ENCODE measurements around the gene SCP2.

The SCP2 gene

GRCh38 chr1:52927212-52928014 lies at the start of gene SCP2:
Gene SCP2 (plus strand): TSS chr1:52927276. CDS start chr1:52927397, 121 bp downstream.
- DNase-seq (ENCODE audit: low read depth in 3 of 3, low spot score in 1 of 3) = peak; percentile 43 to 70 (median 69)

GRCh38 chr1:52877554-52877953 lies 49.5 kb upstream of the SCP2 start:
- DNase-seq (ENCODE audit: low read depth in 3 of 3, low spot score in 1 of 3) = no peak

- no peak for DNase-seq (ENCODE audit: low read depth in 3 of 3, low spot score in 1 of 3)
Observed at GRCh38 chr1:52880206-52880605, 46.9 kb upstream of the SCP2 start.

GRCh38 chr1:52887483-52887882 lies 39.6 kb upstream of the SCP2 start:
- DNase-seq (ENCODE audit: low read depth in 3 of 3, low spot score in 1 of 3) = no peak

- no peak for DNase-seq (ENCODE audit: low read depth in 3 of 3, low spot score in 1 of 3)
Observed at GRCh38 chr1:52892424-52893215, 34.5 kb upstream of the SCP2 start.

- no peak for DNase-seq (ENCODE audit: low read depth in 3 of 3, low spot score in 1 of 3)
Observed at GRCh38 chr1:52899445-52899894, 27.6 kb upstream of the SCP2 start.

- DNase-seq (ENCODE audit: low read depth in 3 of 3, low spot score in 1 of 3) = no peak
Observed at GRCh38 chr1:52900402-52900801, 26.7 kb upstream of the SCP2 start.

- no peak for DNase-seq (ENCODE audit: low read depth in 3 of 3, low spot score in 1 of 3)
Observed at GRCh38 chr1:52901384-52901783, 25.7 kb upstream of the SCP2 start.

- DNase-seq (ENCODE audit: low read depth in 3 of 3, low spot score in 1 of 3) = no peak
Observed at GRCh38 chr1:52904208-52904926, 22.7 kb upstream of the SCP2 start.

GRCh38 chr1:52904927-52905698 lies 22.0 kb upstream of the SCP2 start:
- DNase-seq (ENCODE audit: low read depth in 3 of 3, low spot score in 1 of 3) = peak in 1 of 3 donors; percentile 10

- no peak for DNase-seq (ENCODE audit: low read depth in 3 of 3, low spot score in 1 of 3)
Observed at GRCh38 chr1:52906135-52906603, 20.9 kb upstream of the SCP2 start.

- no peak for DNase-seq (ENCODE audit: low read depth in 3 of 3, low spot score in 1 of 3)
Observed at GRCh38 chr1:52907068-52907811, 19.8 kb upstream of the SCP2 start.

- DNase-seq (ENCODE audit: low read depth in 3 of 3, low spot score in 1 of 3) = no peak
Observed at GRCh38 chr1:52907812-52908153, 19.3 kb upstream of the SCP2 start.

GRCh38 chr1:52911541-52911940 lies 15.5 kb upstream of the SCP2 start:
- no peak for DNase-seq (ENCODE audit: low read depth in 3 of 3, low spot score in 1 of 3)

- no peak for DNase-seq (ENCODE audit: low read depth in 3 of 3, low spot score in 1 of 3)
Observed at GRCh38 chr1:52913014-52913413, 14.1 kb upstream of the SCP2 start.

GRCh38 chr1:52913537-52913936 lies 13.5 kb upstream of the SCP2 start:
- DNase-seq (ENCODE audit: low read depth in 3 of 3, low spot score in 1 of 3) = no peak

- no peak for DNase-seq (ENCODE audit: low read depth in 3 of 3, low spot score in 1 of 3)
Observed at GRCh38 chr1:52914463-52914862, 12.6 kb upstream of the SCP2 start.

GRCh38 chr1:52915211-52915854 lies 11.7 kb upstream of the SCP2 start:
- DNase-seq (ENCODE audit: low read depth in 3 of 3, low spot score in 1 of 3) = no peak

GRCh38 chr1:52915855-52916220 lies 11.2 kb upstream of the SCP2 start:
- DNase-seq (ENCODE audit: low read depth in 3 of 3, low spot score in 1 of 3) = no peak
